ENCODE data around the gene FRS3.
A peak's percentile ranks its signal among the peaks of the same experiment; 100 is the strongest.

FRS3 gene

DNA sequence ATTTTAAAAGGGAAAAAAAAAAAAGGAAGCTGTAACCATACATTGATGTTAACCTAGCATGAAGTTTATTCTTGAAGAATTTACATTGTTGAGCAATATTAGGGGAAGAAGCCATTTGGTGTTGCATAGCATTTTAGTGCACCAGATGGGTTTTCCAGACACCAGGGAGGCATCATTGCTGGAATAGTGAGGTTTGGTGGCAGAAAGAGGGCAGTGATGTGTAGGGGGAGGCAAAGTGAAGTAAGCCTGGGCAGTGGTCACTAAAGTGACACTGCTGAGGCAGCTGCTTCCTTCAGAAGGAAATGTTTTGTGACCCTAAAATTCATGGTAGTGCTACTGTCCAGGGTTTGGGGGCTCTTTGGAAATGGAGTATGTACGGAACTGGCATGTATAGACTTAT lies 10.3 kb upstream of the FRS3 start:
- no peak for DNase-seq

DNA sequence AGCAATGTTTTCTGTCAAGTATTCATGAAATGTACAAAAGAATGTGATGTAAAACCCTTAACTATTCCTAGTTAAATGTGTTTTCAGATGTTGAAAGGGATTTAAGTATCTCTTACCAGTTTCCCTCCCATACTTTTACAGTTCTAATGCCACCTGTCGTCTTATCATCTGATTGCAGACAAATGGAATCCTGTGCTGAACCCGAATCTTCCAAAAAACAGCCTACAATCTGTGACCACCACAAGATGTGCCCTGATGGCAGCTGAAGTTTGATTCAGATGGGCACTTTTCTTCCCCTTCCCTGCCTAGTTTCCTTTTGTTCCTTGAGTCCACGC lies 9.7 kb upstream of the FRS3 start:
- DNase-seq = no peak

DNA sequence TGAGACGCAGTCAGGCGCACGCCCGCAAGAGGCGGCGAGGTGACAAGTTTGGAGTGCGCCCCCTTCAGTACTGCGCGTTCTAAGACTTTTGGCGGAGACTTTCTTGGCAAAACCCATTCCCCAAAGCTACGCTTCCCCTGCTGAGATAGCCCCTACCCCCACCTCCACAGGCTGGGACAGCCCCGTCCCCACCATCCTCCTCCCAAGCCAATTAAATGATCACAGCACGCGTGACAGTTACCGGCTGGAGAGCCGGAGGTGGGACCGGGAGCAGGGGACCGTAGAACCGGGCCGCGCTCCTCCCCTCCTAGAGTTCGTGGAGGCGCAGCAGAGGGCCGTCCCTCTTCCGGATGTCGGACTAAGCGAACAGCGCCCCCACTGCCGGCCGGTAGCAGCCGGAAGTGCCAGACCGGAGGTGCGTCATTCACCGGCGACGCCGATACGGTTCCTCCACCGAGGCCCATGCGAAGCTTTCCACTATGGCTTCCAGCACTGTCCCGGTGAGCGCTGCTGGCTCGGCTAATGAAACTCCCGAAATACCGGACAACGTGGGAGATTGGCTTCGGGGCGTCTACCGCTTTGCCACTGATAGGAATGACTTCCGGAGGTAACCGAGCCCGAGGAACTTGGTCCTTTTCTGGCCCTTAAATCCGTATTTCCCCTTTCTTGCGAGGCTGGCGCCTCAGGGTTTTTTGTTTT lies 7.7 kb upstream of the FRS3 start, which contains the start of gene TOMM6:
Gene TOMM6, plus strand, starts transcription at position 476 of the 699 bp plus-strand sequence. Its CDS starts 4 bp downstream, at position 480.
- DNase-seq = peak; percentile 91

DNA sequence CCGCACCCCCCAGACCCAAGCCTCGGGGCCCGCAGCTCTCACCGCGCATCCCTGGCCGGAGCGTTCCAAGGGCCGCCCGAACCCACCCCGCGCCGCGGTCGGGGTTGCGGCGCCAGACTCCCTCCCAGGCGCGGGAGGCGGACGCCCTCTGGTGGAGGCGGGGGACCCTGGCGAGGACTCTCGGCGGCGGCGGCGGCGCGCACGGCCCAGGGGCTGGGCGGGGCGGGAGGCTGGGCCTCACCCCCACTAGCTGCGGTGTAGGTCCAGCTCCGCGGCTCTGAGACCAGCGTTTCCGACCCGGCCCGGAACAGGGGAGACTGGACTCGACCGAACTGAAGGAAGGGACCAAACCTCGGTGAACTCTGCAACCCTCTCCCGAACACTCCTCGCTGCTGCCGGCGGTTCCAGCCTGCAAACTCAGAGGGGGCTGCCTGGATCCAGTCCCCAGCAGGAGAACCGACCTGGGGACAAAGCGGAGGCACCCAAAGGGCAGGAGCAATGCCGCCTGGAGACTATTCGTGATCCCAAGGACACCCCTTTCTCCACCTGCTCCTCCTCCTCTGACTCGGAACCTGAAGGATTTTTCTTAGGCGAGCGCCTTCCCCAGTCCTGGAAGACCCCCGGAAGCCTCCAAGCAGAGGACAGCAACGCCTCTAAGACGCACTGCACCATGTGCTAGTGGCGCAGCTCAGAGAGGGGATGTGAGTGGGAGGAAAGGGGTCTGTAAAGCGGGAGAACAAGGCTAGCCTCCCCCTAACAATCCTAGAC lies 6.9 kb upstream of the FRS3 start:
- DNase-seq = peak; percentile 94

DNA sequence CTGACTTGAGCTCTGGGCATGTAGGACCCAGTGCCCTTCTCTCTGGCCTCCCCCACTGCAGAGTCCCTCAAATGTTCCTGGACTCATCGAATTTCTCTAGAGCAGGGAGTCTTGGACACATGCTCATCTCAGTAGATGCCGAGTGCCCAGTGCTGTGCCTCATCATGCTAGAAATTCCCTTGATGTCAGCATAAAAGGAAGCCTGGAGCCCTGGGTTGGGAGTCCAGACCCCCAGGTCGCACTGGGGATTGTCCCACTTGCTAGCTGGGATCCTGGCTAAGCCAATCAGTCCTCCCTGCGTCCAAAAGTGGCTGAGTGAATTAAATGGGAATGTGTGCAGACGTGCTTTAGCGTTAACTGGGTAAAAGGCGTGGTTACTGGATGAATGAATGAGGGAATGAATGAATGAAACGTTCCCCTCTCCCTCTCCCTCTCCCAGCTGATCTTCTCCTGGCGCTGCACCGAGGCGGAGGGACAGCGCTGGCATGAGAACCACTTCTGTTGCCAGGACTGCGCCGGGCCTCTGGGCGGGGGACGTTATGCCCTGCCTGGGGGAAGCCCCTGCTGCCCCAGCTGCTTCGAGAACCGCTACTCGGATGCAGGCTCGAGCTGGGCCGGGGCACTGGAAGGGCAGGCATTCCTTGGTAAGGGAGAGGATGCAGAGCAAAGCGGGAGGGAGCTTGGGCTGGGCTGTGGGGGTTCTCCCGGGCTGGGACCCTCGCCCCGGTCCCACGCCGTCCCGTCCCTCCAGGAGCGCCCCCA lies 6.2 kb upstream of the FRS3 start:
- no peak for DNase-seq

DNA sequence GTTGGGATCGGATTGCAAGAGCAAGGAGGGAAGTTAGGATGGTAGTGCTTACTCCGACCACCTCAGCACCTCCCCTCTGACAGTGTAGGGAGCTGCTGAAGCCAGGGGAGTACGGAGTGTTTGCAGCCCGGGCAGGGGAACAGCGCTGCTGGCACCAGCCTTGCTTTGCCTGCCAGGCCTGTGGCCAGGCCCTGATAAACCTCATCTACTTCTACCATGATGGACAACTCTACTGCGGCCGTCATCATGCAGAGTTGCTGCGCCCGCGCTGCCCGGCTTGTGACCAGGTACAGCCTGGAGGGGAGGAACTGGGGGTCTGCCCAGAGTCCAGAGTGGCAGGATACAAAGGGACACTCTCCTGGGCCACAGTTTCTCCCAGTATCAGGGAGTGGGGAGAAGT lies 5.6 kb upstream of the FRS3 start:
- no peak for DNase-seq

DNA sequence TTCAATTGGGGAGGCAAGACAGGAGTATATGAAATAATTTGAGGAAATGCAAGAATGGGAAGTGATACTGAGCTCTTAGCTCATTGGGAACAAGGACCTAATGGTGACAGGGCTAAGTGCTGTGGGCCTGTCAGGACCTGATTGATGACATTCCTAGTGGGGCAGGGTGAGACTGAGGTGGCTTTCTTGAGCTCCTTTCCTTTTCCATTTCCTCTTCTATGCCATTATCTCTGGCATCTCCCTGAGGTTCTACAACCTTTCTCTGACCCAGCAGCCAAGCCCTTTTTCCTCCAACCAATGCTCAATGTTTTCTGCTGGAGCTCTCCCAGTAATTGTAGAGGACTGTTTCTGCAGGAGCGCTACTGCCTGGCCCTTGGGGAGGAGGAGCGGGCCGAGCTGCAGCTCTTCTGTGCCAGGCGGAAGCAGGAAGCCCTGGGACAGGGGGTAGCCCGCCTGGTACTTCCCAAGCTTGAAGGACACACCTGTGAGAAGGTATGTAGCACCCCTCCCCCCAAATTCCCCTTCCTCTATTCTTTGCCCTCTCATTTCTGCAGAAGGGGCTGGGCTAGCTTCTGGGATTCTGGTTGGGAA lies 5.0 kb upstream of the FRS3 start:
- DNase-seq = no peak

DNA sequence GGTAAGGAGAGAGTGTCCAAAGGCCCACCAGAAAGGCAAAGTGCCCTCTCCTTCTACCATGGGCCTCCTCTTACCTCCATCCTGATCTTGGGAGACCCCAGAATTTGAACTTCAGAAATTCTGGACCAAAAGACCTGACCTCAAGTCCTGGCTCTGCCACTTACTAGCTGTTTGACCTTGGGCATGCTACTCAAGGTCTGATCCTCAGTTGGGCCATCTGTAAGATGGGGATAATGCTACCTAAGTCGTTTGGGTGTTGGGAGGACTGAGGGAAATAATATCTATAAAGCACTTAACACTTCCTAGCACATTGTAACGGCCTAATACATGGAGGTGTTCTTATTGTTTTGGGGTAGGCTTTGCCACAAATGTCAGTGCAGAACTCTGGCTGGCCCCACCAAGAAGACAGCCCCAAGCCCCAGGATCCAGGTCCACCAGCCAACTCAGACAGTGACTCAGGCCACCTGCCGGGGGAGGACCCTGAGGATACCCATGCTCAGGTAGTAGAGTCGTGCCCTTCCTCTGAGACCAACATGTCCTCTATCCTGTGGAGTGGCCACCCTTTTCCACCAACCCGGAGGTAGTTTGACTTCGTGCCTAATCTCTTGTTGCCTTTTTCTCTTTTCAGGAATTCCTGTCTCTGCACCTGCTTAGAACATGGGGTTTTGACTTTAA lies 3.5 kb upstream of the FRS3 start:
- DNase-seq = no peak

DNA sequence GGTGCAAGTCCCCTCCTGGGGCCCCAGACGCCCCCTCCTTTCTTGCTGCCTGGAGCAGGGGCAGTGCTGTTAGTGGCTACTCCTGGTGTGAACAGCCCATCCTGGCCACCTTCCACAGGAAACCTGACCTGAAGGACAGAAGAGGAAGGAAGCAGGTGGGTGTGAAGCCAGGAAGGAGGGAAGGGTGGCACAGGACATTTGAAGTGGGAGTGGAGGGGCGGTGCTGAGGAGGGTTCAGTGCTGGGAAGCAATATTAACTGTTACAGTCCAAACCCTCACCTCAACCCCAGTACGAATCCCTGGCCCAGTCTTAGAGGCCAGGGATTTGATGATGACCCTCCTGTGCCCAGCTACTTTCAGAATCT lies 1.6 kb upstream of the FRS3 start:
- no peak for DNase-seq

DNA sequence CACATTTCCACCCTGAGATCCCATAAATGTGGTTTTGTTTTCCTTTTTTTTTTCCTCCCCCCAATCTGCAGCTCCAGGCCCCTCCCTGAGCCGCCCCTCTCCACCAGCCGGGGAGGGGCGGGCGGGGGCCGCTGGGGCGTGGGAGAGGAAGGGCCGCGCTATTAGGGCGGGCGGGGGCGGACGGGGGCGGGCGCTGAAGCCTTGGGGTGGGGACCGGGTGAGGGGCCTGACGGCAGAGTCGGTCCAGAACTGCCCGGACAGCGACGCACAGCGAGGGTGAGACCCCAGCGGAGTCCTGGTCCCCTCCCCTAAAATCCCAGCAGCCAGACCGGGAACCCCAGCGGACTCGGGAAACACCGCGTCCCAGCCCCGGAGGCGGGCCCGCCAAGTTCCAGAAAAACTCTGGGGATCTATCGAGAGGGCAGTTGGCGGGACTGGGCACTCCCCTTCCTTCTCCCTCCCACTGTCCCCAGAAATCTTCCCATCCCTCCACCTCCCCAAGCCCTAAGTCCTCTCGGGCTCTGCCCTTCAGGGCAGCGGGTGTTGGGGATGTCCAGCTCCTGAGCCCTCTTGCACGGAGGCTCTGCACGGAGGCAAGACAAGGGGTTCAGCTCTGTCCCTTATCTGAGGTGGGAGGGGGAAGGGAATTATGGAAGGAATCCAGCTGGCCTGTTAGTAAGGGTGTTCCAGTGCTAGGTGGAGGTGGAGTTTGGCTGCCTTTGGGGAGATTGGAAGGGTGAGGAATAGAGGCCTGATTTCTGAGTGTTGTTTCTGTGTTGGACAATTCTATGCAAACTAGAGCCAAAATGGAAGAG lies 1.1 kb upstream of the FRS3 start, which contains the start of gene PRICKLE4:
Gene PRICKLE4, plus strand, starts transcription at position 232 of the 815 bp plus-strand sequence. CDS start 2,692 bp downstream, outside the sequence.
- peak; percentile 82 for DNase-seq

DNA sequence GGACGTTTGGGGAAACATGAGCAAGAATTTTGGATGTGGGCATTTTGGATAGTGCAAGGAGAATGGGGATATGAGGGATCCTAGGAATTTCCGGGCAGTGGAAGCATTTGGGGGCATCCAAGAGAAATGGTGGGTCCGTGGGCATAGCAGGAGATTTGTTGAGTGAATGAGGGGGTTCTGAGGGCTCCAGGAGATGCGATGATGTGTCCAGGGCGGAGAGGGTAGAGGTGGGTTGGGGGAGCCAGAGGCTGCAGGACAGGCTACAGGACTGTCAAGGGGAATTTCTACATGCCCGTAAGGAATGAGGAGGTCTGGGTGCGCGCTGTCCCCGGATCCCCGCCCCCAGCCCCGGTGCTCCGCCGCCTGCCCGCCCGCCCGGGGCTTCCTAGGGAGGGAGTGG lies 364 bp downstream of the FRS3 start:
- DNase-seq = no peak

DNA sequence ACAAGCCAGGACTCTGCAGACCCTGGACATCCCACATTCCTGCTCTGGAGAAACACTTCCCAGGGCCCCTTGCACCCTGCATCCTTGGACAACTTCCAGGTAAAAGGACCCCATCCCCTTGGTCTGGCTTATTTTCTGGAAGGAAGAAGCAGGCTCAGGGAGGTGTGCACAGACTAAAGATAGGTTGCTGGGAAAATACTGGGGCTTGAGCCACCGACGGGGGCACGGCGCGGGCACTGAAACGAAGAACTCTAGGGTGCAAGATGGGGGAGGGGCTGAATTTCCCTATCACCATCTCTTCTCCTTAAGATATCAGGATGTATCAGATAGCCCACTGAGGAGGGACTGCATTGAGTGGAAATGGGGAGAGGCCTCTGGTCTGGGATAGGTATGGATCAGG lies 805 bp downstream of the FRS3 start:
- no peak for DNase-seq

DNA sequence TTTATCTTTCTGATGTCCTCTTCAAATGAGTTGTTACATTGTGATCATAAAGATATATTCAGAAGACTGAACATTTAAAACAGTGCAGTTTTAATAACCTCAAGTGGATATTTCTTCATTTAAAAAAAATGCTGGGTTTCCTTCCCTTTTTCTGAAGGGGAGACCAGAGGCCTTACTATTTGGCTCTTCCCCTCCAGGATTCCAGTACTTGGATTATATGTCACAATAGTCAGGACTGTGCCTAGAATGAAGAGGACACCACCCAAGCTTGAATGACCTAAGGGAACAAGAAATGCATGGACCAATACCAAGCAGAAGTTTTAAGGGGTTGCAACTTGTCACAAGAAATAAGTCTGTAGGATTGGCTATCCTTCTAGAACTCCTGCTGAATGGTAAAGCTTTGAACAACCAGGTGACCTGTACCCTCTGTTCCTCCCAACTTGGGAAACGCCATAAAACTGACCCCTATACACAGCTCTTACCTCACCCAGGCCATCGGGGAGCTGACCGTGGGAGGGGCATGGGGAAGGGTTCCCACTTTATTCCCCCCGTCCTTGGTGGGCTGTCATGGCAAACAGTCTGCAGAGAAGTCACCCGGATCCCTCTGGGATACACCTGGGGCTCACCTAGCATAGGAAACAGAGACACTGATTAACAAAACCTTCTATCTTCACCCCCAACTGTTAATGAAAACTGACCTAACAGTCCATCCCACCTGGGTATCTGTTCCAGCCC lies 2.0 kb downstream of the FRS3 start:
- DNase-seq = no peak

DNA sequence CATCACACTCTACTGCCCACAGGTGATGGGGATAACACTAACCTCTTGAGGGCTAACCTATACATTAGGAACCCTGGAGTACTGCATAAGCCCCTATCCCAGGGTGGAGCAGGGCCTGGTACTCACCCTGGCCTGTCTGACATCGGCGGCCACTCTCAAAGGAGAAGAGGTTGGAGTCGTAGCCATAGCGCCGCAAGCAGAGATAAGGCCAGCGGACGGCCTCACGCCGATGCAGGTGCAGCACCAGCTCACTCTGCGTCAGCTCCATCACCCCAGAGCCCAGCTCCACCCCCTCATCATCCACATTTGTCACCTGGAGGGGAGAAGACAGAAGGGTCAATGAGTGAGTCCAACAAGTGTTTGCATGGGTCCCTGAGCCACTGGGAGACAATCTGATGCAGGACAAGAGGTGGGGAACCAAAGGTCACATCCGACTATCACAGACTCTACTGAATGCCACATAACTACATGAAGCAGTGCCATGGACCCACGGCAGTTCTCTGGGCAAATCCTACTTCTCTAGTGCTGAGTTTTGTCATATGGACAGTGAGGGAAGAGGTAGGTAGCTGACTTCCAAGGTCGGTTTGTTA lies 4.3 kb downstream of the FRS3 start:
- no peak for DNase-seq

DNA sequence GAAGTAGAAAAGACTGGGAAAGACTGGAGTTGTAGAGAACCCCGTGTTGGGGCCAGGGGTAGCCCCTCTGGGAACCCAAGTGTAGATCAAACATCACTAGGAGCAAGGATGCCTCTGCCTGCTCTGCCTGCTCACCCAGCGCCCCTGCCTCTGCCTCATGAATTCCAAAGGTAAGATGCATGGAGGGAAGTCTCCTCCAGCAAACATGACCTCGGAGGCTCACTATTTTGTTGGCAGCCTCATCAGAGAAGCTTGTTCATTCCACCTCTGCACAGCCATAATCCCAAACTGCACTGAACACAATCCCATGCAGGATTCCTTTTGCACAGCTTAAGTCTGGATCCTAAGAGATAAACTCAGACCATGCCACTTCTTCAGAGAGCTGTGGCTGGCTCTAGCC lies 4.9 kb downstream of the FRS3 start:
- no peak for DNase-seq

DNA sequence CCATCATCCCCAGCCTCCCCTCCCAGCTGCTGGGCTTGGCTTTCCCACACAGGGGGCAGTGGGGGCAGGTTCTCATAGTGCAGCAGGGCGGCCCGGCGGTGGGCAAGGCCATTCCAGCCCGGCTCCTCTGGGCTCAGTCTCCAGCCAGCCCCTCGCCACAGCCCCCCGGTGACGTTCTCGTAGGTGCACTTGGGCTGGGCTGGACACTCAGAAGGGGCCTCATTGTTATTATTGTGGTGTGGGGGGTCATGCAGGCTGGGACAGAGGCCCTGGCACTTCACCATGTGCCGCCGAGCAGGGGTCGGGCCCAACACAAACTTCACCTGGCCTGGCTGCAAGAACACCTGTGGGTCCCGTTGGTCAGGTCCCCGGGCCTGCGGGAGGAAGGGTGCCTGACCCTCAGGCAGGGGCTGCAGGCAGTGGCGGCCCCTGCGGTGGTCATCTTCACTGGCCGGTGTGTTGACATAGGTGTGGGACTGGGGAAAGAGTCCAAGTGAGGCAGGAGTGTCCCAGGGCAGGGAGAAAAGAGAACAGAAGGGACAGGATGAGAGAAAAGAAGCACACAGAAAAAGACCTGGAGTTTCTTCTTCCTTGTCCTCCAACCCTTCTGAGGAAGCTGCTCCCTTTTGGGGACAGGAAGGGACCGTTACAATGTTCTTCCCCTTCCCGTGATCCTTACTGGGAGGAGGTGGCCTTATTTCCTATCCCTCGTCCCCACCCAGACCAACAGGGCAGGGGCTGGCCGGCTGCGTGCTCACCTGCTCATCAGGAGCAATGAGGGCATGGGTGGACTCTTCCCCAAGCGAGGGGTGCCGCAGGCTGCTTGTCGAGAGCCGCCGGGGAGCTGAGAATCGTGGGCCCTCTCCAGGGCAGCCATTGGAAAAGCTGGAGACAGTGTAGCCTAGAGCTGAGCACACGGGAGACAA lies 8.4 kb downstream of the FRS3 start:
- no peak for DNase-seq

DNA sequence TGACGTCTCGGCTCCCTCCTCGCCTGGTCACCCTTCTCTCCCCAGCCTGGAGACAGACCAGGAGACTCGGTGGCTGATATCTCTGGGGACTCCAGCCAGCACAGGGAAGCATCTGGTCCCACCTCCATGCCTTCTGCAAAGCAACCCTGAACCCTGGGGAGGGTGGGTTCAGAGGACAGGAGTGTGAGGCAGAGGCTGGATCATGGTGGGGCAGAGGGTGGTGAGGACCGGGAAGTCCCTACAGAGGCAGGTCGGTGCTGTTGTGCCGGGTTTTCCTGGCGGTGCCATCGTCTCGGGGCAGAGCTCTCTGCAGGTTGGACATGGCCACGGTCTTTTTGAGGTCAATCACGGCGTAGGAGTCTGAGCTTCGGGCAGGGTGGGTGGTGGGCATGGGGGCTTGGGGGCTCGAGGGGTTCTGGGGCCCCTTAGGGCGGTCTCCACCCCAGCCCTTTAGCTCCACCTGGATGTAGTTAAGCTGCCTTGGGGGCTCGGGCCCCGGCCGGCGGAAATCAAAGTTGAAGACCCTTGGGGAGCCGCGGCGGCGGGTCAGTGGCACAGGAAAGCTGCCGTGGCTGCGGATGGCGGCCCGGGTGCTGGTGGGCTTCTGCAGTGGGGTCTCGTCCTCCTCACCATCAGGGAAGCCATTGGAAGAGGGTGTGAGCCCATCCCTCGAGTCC lies 9.2 kb downstream of the FRS3 start:
- DNase-seq = no peak

DNA sequence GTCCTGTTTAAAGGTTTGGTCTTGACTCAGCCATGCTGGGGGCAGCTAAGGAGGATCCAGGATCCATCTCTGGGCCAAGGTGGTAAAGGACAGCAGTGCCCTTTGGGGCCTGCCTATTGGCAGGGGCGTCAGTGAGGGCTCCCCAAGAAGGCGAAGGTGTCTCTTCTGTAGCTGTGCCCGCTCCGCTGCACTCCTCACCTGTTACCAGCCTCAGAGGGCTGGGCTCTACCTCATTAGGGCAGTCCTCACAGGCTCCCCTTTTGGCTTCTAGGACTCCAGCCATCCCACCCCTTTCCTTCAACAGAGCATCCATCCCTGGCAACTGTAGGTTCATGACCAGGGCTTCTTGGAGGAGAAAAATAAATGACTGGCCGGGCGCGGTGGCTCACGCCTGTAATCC lies 10.3 kb downstream of the FRS3 start:
- no peak for DNase-seq
